NCI-H526 (cell line): ENCODE data around the gene DAGLA.
"Not testable (repeated sequence)": the region's sequence is repeated elsewhere in the genome, so short reads cannot be mapped to it uniquely, and the experiment has no call there.

ENCODE experiments used
- DNase-seq, 2 experiments: peaks; one replicate each; lab custom pipeline; 2025; lab: John Stamatoyannopoulos, UW

Gene DAGLA

DNA sequence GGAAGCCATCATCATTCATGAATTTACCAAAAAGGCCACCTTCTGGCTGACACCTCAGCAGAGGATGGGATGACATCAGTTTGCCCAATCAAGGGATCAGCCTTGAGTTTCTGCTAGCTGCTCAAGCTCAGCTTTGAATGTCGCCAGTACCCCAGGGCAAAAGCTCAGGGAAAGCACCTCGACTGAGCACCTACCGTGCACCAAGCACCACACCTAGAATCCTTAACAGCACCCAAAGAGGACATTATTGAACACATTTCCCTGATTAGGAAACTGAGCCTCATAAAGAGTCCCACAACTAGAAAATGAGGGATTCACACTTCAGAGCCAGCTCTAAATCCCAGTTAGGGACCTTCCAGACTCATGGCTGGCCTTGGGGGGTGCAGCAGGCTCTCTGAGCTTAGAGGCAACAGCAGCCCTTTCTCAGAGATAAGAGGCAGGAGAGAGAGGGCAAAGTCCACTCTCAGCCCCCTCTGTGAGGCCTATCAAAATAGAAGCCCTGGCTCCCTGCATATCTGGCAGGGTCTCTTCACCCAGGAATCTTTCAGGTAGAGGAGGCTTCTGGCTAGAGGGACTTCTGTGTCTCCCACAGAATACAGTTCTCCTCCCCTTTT is 13.4 kb upstream of the DAGLA start:
- DNase-seq: peak; percentile 74 to 78

DNA sequence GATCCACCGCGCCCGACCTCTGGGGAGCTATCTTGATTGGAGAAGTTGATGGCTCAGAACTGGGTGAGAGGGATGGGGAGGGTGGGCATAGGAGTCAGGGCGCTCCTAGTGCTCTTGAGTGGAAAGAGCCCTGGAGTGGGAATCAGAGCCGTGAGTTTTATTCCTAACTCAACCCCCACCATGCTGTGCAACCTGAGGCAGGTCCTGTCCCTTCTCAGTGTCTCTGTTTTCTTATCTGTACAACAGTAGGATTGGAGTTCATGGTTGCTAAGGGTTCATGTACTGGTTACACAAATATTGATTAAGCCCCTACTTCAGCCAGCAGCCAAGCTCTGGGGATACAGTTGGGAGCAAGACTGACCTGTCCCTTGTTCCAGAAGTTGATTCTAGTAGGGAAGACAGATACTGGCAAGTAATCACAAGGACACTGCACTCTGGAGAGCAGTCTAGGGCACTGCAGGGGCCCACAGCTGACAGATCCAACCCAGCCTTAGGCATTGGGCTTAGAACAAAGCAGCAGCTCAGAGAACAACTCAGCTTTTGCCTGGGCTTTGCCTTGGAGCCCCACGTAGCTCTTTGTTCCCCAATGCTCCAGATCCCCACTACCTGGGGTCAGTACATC is 12.4 kb upstream of the DAGLA start:
- DNase-seq: no peak

DNA sequence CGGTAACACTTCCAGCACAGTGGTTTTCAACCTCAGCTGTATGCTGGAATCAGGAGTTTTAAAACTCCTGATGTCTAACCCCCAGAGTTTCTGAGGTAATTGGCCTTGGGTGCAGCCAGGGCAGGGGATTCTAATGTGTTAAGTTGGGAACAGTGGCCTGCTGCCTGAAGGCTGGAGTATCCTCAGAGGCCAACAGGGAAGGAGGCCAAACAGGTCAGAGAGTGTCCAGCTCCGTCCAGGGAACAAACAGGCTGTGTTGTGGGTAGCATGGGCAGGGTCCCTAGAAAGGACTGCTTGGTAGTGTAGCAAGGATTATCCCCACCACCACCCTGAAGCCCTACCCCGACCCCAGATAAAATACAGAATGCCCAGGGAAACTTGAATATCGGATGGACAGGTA is 10.8 kb upstream of the DAGLA start:
- no peak for DNase-seq

DNA sequence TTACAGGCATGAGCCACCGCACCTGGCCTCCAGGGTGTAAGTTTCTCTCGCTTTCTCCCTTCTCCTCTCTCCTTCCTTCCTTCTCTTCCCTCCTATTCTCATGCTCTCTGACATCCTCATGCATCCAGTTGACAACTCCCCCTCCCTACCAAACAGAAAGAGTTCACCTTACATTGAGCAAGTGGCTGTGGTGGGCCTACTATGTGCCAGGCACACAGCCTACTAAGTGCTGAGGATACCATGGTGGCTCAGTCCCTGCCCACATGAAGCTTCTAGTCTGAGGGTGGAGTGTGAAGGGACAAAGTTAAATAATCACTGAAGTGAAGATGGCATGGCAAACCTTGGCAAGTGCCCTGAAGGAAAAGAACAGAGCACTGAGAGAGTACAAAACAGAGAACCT is 9.6 kb upstream of the DAGLA start:
- DNase-seq: no peak

DNA sequence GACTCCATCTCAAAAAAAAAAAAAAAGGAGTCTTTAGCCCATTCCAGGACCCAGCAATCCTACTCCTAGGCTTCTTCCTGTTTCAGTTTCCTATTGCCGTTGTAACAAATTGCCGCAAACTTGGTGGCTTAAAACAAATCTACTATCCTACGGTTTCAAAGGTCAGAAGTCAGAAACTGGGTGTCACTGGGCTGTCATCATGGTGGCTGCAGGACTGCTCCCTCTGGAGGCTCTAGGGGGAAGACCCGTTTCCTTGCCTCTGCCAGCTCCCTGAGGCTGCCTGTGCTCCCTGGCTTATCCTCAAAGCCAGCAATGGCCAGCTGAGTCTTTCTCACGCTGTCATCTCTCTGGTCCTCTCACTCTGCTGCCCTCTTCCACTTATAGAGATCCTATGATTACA is 8.7 kb upstream of the DAGLA start:
- DNase-seq: peak in 1 of 2 experiments; percentile 49

DNA sequence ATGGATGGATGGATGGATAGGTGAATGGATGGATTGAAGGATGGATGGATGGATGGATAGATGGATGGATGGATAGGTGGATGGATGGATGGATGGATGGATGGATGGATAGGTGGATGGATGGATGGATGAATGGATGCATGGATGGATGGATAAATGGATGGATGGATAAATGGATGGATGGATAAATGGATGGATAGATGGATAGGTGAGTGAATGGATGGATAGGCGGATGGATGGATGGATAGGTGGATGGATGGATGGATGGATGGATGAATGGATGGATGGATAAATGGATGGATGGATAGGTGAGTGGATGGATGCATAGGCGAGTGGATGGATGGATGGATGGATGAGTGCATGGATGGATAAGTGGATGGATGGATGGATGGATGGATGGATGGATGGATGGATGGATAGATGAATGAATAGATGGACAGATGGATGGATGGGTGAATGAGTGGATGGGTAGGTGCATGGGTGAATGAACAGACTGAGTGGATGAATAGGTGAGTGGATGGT is 6.2 kb upstream of the DAGLA start:
- not testable (repeated sequence) for DNase-seq

DNA sequence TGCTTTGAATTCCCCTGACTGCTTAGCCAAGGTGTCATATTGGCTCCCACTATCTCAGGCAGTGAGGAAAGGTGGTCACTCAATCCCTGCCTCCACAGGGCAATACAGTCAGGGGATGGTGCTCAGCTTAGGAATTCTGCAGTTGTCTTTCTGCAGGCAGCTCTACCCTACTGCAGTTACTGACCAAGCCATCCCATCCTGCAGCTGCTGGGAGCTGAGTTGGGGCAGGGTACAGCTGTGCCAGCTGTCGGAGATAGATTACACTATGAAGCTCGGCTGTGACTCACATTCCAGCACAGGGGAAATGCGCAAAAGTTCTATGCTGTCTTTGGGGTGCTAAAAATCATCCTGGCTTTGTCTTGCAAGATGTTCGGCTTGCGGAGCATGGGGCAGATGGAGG is 4.4 kb upstream of the DAGLA start:
- DNase-seq: no peak

DNA sequence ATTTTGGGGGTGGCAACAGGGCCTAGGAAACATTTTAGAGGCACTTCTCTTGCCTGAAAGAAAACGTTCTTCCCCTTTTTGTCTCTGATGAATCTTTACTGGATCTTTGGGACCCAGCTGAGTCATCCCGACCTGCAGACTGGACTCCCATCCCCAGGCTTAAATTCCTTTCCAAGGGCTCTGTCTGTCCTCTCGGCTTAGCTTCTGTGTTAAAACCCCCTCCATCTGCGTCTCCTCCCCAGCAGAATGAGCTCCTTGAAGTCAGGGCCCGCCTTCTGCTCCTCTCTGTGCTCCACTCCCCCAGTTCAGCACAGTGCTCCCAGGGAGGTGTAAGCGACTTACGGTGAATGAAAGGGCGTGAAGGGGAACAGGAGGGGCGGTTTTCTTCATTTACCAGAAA is 895 bp upstream of the DAGLA start:
- no peak for DNase-seq

DNA sequence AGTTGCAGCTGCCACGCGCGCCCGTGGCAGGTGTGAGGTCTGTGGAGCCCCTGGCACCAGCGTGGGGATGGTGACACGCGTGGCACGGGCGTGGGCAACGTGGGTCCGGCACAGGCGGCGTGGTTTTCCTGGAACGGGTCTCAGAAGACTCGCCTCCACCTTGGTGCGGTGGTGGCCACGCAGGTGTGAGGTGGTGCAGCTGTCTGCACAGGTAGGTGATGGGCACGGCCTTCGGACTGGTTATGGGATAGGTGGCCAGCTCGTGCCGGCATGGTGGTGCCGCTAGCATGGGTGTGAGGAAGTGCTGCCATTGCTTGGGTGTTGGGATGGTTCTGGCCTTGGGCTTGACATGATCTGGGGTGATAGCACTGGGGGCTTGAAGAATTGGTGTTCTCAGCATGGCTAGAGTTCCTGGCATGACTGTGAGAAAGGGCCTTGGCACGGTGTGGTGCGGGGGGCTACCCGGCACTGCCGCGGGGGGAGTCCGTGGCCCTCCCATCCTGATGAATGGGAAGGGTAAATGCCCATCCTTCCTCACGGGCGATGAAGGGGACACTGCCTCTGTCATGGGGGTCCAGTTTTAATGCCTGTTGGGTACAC is 531 bp downstream of the DAGLA start:
- DNase-seq: peak in 1 of 2 experiments; percentile 49

DNA sequence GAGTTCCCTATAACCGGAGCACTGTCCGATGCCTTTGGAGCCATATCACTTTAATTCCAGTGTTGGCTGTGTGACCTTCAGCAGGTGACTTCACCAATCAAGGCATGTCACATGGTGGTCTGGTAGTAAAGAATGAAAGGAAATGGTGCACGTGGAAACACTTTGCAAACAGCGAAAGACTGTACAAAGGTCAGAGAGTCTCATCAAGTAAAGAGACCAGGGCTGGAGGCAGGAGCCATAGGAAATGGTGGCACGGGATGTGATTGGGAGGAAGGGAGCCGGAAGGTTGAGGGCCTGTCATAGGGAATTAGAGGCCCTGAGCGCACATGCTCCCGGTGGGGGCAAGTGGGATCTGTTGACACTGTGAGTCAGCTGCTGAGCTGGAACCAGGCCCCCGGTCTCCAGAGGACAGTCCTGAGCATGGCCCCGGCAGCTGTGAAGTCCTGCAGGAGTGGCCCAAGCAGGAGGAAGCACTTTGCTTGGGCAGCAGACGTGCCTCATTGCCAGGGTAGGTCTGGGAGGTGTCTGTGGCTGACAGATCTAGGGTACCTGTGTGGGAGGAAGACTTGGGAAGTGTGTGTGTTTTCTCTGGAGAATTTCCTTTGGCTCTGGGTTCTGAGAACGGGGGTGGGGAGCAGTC is 2.0 kb downstream of the DAGLA start:
- DNase-seq: no peak

DNA sequence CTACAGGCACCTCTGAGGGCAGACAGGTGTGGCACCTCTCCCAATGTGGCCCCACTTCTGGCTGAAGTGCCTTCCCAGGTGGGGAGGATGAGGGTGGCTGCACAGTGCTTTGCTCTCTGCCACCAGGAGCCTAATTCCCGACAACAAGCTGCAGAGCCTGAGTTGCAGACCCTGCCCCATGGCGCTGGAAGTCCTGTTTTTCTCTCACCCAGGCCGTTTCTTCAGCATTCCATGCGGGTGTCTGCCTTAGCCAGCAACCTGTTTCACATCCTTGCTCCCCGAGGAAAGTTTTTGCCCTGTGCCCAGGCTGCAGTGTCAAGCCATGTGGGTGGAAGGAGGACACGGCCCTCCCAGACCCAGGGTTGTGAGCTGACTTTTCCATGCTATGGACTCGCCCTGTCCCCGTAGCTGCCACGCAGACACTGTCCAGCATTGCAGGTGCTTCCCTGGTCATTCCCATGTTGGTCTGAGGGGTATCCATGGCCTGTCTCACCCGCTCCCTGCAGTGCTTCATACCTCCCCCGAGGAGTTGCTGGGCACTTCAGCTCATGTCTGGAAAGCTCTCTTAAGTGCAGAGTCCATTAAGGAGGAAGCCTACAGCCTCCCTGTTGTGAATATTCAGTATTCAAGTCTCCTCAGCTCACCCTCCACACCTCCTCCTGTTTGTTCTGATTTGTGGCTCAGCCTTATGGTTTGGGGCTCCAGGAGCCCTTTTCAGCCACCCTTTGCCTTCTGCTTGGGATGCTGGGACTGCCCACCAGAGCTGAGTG is 2.9 kb downstream of the DAGLA start:
- no peak for DNase-seq

DNA sequence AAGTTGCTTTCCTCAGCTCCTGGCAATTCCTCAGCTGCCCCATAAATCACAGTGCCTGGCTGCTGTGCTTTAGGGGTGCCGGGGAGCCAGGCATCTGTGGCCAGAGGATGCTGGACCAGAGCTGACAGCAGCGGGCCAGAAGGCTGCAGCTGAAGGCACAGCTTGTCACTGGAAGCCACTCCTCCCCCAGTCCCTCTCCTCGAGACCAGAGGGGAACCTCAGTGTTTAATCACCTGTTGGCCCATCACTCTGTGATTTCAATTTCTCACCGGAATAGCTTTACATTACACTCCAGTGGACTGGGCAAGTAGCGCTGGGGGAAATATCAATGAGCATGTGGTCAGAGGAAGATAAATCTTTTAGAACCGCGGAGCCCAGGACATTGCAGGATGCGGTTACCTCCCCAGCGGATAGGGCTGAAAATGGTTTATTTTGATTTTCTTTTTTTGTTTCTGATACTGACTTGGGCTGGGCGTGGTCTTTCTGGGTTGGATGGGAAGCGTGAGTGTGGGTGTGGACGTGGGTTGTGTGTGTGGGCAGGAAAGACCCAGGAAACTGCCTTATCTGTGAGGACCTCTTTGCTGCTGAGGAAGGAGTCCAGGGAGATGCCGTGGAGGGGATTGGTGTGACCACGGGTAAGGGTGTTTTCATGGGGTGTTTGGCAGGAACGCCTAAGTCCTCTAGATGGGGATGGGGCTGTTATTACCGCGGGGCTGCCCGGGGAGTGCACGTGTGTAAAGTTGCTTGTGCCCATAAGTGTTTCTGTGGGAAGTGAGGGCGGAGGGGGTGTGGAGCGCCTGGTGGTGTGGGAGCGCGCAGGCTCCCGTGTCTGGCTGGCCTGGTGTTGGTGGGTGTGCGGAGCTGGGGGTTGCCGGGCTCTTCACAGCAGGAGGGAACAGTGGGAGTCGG is 4.0 kb downstream of the DAGLA start:
- DNase-seq: no peak

DNA sequence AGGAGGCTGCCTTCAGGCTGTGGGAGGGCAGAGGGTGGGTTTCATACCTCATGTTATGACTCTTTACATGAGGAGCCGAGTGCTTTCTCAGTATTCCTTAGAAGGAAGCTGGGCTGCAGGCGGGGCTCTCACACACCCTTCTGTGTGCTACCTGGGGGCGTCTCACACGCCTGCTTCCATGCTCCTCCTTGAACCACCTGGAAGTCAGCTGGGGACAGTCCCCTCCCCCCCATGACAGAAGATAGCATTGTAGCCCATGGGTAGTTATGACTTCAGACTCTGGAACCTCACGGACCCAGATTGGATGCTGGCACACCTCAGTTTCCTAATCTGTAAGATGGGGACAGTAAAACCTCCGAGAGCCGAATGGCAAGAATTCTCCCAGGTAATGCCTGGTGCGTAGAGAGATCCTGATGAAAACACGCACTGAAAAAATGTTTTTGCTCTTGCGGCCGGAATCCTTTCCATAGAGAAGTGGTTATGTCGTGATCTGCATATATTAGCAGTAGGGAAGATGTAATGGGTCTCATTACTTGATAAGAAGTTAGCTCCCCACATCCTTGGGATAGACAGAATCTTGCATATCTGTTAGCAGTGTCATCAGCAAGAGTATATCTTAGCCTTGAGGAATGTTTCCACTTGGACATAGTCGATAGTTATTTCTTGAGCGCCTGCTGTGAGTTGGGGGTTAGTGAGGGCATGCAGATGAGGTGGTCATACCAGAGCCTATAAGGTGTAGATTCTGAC is 4.9 kb downstream of the DAGLA start:
- DNase-seq: no peak

DNA sequence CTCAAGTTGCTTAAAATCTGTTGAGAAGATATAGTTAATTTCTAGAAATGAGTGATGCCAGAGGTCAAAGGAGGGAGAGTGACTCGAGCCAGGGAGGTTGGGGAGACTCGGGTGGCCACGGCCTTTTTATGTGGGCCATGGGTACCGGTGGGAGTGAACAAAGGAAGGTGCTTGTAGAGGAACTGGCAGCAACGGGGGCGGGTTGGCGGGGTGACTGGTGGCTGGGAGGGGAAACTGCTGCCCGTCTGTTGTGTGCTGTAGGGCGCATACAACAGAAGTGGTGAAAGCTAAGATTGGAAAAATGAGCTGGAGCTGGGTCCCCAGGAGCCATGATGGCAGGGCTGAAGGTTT is 5.4 kb downstream of the DAGLA start:
- DNase-seq: no peak

DNA sequence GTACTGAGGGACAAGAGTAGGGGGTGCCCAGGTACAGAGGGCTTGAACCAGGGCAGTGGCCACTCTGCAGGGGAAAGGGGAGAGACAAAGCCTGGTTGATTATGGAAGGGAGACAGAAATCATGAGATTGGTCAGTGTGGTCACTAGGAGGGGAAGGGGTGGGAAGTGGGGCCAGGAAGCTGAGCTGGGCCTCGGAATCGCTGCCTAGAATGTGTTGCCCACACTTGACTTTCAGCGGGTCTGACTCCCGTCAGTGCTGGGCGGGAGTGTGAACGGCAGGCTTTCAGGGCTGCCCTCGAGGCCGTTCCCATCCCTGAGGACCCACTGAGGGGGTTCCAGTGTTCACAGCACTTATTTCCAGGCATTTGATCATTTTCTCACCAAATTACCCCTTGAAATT is 5.9 kb downstream of the DAGLA start:
- DNase-seq: no peak

DNA sequence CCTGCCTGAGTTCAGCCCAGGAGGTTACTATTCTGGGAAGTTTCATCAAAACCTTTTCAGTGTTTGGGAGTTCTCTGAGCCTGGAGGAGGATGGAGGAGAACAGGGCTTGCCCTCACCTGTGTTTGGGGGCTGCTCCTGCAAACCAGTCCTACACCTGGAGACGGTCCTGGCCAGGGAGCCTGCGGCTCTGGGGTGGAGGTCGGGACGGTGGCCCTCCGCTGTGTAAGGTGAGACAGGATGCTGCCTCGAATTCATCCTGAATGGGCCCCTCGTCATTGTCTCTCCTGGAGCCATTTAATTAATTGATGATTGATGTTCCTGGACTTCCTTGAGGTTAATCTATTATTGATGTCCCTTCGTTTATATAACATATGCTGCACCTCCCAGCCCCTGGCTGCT is 6.3 kb downstream of the DAGLA start:
- DNase-seq: no peak

DNA sequence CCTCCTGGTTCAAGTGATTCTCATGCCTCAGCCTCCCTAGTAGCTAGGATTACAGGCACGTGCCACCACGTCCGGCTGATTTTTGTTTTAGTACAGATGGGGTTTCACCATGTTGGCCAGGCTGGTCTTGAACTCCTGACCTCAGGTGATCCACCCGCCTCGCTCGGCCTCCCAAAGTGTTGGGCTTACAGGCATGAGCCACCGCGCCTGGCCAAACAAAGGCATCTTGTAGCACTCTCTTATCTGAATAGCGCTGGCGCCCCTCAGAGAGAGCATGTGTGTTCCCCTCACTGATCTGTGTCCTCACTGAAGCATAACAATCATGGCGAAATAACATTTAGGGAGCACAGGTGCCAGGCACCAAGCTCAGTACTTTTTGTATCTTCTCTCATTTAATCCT is 7.2 kb downstream of the DAGLA start:
- no peak for DNase-seq

DNA sequence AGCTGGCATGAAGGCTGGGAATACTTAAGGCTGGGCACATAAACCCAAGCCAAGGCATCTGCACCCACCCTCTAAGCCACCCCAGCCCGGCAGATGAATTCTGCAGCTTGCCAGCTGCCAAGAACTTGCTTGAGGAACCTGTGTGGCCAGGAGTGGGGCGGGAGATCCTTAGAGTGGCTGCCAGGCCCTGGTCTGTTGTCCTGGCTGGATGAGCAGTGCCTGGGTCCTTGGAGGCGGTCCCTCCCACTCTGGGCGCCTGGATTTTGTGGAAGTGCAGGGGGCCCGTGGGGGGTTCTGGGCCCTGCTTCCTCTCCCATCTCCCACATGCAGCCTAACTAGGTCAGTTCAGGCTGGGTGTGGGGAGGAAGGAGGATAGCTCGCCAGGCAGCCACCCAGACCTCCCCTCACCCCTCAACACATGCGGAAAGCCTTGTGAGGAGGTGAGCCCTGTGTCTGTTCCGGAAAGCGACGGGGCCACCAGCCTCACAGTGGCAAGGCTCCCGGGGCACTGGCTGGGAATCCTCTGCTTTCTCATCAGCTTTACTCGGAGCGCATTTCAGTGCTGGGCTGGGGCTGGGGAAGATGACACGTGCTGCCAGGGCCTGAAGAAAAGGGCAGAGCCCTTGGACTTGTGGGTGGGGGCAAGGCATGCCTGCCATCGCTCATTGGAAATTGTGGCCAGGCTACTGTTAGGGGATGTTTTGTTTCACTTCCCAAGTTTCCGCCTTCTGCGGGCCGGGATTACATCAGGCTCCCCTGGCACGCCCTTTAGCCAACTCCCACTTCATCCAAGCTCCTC is 8.4 kb downstream of the DAGLA start:
- DNase-seq: no peak

DNA sequence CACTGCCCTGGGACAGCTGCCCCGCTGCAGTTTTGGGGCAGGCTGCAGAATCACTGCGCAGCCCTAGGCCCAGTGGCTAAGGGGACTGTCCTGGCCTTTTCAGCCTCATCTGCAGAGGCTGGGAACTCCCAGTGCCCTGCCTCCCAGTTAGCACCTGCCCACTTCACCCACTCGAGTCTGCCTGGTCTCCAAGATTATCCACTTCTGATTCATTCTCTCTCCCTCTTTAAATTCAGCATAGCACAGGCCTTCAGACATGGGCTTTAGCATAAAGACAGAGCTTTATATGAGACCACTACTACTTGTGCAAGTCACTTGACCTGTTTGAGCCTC is 8.9 kb downstream of the DAGLA start:
- no peak for DNase-seq
